Endothelial cell of umbilical vein (primary cell): ENCODE measurements around the gene SLC4A4. TPM values are rescaled to one million over a fixed set of nuclear protein-coding genes. Genes with fewer than 3 reads are reported as not detected.

Experiments used
- BruUV-seq: library from RNA; stranded (reverse); fragments of 400-500 nt; replicated peaks from 2 replicates; lab custom pipeline; 2021; lab: Mats Ljungman, UMichigan
- CTCF ChIA-PET: fragments of 300-600, 350-600 bp; sonication (Branson Sonifier 250); formaldehyde crosslinking; loops from one replicate; lab custom pipeline; 2021; ENCODE audit warnings: antibody characterized with exemption, inconsistent platforms; lab: Charles Lee
- POLR2A ChIA-PET: fragments of 300-600, 350-600 bp; sonication (Branson Sonifier 250); formaldehyde crosslinking; loops from one replicate; lab custom pipeline; 2021; ENCODE audit warnings: antibody characterized with exemption, inconsistent platforms; lab: Charles Lee
- DNase-seq: peaks from one replicate; pipeline ENCODE4 v3.0.0-alpha.2; 2011; ENCODE audit warnings: low read depth, low spot score
- FAIRE-seq: peaks from 2 replicates; lab custom pipeline; 2011; peaks lifted over from hg19 to GRCh38; lab: Jason Lieb, UNC
- H2AFZ ChIP-seq: 2 replicates; pipeline ENCODE4 v1.6.0; 2012; ENCODE audit warnings: low read depth, low read length, control low read depth, inconsistent platforms
- H3K27ac ChIP-seq: 2 replicates; pipeline ENCODE4 v1.5.1; 2011; ENCODE audit warnings: low read depth, mild to moderate bottlenecking, control low read depth, low read length, moderate library complexity; ENCODE audit not compliant: insufficient read depth
- H3K27me3 ChIP-seq, 2 experiments: 2 replicates each; pipeline versions ENCODE4 v1.6.0 to v1.6.1; 2011; ENCODE audit warnings: low read length in 2 of 2, mixed read lengths in 1 of 2; ENCODE audit not compliant: control insufficient read depth in 2 of 2, insufficient read depth in 2 of 2
- H3K36me3 ChIP-seq, 2 experiments: 2 replicates in 1 of 2; 3 replicates in 1 of 2; pipeline ENCODE4 v1.5.1; 2011; ENCODE audit warnings: low read length in 2 of 2, mild to moderate bottlenecking in 1 of 2, moderate library complexity in 1 of 2; ENCODE audit not compliant: control insufficient read depth in 2 of 2, insufficient read depth in 2 of 2; ENCODE audit errors: extremely low read depth in 1 of 2
- H3K4me1 ChIP-seq: 3 replicates; pipeline ENCODE4 v1.5.1; 2011; ENCODE audit warnings: mild to moderate bottlenecking, low read length; ENCODE audit not compliant: control insufficient read depth, insufficient read depth; ENCODE audit errors: extremely low read depth
- H3K4me2 ChIP-seq: 2 replicates; pipeline ENCODE4 v1.6.1; 2011; ENCODE audit warnings: low read length, control low read depth, mixed read lengths; ENCODE audit not compliant: insufficient read depth
- H3K4me3 ChIP-seq, 3 experiments: fragments of 200-600 bp in 1 of 3; sonication (generic), shearing (Covaris generic) in 1 of 3; replicated peaks in 1 of 3; 2 replicates each; pipeline ENCODE4 v1.5.1; 2011 to 2016; ENCODE audit warnings: control low read depth in 3 of 3, low read length in 3 of 3, mild to moderate bottlenecking in 2 of 3, inconsistent platforms in 1 of 3, low read depth in 1 of 3, moderate library complexity in 1 of 3; ENCODE audit not compliant: insufficient read depth in 1 of 3
- H3K79me2 ChIP-seq: 2 replicates; pipeline ENCODE4 v1.6.0; 2012; ENCODE audit warnings: low read length, inconsistent platforms; ENCODE audit not compliant: control insufficient read depth, insufficient read depth
- H3K9ac ChIP-seq: replicated peaks from 2 replicates; pipeline ENCODE3; 2011; ENCODE audit warnings: low read length, control low read depth; ENCODE audit not compliant: insufficient read depth; ENCODE audit errors: extremely low read depth
- H3K9me1 ChIP-seq: replicated peaks from 3 replicates; pipeline ENCODE4 v1.6.0; 2011; ENCODE audit warnings: mild to moderate bottlenecking, low read length; ENCODE audit not compliant: control insufficient read depth, insufficient read depth; ENCODE audit errors: extremely low read depth
- H3K9me3 ChIP-seq: replicated peaks from 2 replicates; pipeline ENCODE4 v1.5.1; 2012; ENCODE audit warnings: low read length, inconsistent platforms; ENCODE audit not compliant: control insufficient read depth, insufficient read depth
- H4K20me1 ChIP-seq: replicated peaks from 2 replicates; pipeline ENCODE3; 2011; ENCODE audit warnings: mild to moderate bottlenecking, low read length; ENCODE audit not compliant: control insufficient read depth, insufficient read depth; ENCODE audit errors: extremely low read depth
- EZH2 ChIP-seq: IDR thresholded peaks from 2 replicates; pipeline ENCODE4 v1.6.1; 2012; ENCODE audit warnings: borderline replicate concordance, low read depth, mild to moderate bottlenecking, moderate library complexity, low read length, inconsistent platforms; ENCODE audit not compliant: severe bottlenecking
- FOS ChIP-seq: IDR thresholded peaks from 2 replicates; pipeline ENCODE4 v1.6.1; 2011; ENCODE audit warnings: mild to moderate bottlenecking, low read length, moderate library complexity, borderline replicate concordance; ENCODE audit not compliant: insufficient read depth
- GATA2 ChIP-seq: IDR thresholded peaks from 2 replicates; pipeline ENCODE4 v1.7.0; 2011; ENCODE audit warnings: low read depth, mild to moderate bottlenecking, moderate library complexity, mixed read lengths, low read length; ENCODE audit not compliant: insufficient read length, insufficient read depth
- JUN ChIP-seq: IDR thresholded peaks from 2 replicates; pipeline ENCODE4 v1.6.1; 2011; ENCODE audit warnings: borderline replicate concordance, low read depth; ENCODE audit not compliant: insufficient read length, insufficient read depth
- MYC ChIP-seq: IDR thresholded peaks from one replicate; pipeline ENCODE4 v1.6.1; 2011; ENCODE audit warnings: mild to moderate bottlenecking, low read depth, low read length
- POLR2A ChIP-seq: IDR thresholded peaks from 2 replicates; pipeline ENCODE4 v1.6.1; 2012; ENCODE audit warnings: low read depth, mild to moderate bottlenecking, control low read depth, low read length
- POLR2AphosphoS5 ChIP-seq: IDR thresholded peaks from 2 replicates; pipeline ENCODE4 v1.6.1; 2012; ENCODE audit warnings: low read depth, mild to moderate bottlenecking, control low read depth, low read length, moderate library complexity; ENCODE audit not compliant: insufficient read depth
- dilution Hi-C: fragments of 300-500 bp; cut with MboI; formaldehyde crosslinking; loops from one replicate; pipeline ENCODE4 v1.15.0; 2019; ENCODE audit warnings: low sequenced_read_pairs; ENCODE audit not compliant: extremely low pct_ligation_motif_present
- intact Hi-C: fragments of 100-400 bp; cut with micrococcal nuclease; formaldehyde crosslinking; loops from one replicate; pipeline ENCODE4 v1.10.0; 2022
- polyA plus RNA-seq, 4 experiments: library from polyadenylated mRNA; depleted of rRNA in 3 of 4; stranded (reverse) in 3 of 4; unstranded in 1 of 4; fragments of >200 nt; gene quantifications; 2 replicates each; pipeline versions ENCODE4 v1.2.1 to v1.2.3, GENCODE V29; 2011 to 2012; ENCODE audit warnings: missing spikeins in 1 of 4
- total RNA-seq: library from RNA; stranded (reverse); gene quantifications from 2 replicates; pipeline ENCODE4 v1.2.3, GENCODE V29; 2021
- TF ChIP-seq, protein P1 (sequence below), 2 donors: IDR thresholded peaks; 1 replicate in 1 of 2; 2 replicates in 1 of 2; pipeline ENCODE4 v1.5.1; 2011; ENCODE audit warnings: low read length in 2 of 2, mild to moderate bottlenecking in 2 of 2, moderate library complexity in 2 of 2, control low read depth in 1 of 2, inconsistent platforms in 1 of 2, low read depth in 1 of 2; ENCODE audit not compliant: insufficient read depth in 1 of 2; ENCODE audit errors: extremely low read depth in 1 of 2
- TF ChIP-seq, protein P2 (sequence below): IDR thresholded peaks from 2 replicates; pipeline ENCODE4 v1.6.1; 2011; ENCODE audit not compliant: insufficient read depth, insufficient read length

The SLC4A4 gene
- total and polyA plus RNA-seq, 2 donors (not counting 3 experiments of a cell fraction or from before 2014, with no cell fraction given), result not detected

DNA sequence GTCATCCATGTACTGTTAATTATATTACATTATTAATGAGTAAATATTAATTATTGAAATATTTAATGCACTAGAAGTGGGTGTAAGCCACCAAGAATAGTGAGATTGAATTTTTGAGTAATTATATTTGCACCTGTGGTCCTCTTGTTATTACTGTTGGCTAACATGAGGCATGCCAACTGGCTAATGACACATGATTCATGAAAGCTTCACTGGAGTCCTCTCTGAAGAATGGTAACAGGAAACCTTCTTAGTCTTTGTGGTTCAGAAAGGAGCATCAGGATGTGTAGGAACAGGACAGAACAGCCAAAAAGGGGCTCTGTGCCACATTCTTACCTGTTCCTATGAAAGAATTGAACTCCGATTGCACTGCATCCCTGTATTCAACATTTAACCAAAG lies 65.2 kb downstream of the SLC4A4 start:
- TF ChIP-seq, protein P1, sequence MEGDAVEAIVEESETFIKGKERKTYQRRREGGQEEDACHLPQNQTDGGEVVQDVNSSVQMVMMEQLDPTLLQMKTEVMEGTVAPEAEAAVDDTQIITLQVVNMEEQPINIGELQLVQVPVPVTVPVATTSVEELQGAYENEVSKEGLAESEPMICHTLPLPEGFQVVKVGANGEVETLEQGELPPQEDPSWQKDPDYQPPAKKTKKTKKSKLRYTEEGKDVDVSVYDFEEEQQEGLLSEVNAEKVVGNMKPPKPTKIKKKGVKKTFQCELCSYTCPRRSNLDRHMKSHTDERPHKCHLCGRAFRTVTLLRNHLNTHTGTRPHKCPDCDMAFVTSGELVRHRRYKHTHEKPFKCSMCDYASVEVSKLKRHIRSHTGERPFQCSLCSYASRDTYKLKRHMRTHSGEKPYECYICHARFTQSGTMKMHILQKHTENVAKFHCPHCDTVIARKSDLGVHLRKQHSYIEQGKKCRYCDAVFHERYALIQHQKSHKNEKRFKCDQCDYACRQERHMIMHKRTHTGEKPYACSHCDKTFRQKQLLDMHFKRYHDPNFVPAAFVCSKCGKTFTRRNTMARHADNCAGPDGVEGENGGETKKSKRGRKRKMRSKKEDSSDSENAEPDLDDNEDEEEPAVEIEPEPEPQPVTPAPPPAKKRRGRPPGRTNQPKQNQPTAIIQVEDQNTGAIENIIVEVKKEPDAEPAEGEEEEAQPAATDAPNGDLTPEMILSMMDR (IDR thresholded peaks at IDR 0.05; ENCODE audit: extremely low read depth in 1 of 2, insufficient read depth in 1 of 2, low read depth in 1 of 2, low read length in 2 of 2), result no peak
- TF ChIP-seq GATA2 (no peak), MYC (no peak), EZH2 (no peak), POLR2AphosphoS5 (no peak), FOS (no peak), POLR2A (no peak), JUN (no peak)
- TF ChIP-seq, protein P2, sequence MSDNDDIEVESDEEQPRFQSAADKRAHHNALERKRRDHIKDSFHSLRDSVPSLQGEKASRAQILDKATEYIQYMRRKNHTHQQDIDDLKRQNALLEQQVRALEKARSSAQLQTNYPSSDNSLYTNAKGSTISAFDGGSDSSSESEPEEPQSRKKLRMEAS, result no peak
- Histone ChIP-seq H3K9me3 (no peaks in the 10 kb centered on the region), H3K36me3 (no peaks in the 10 kb centered on the region), H3K4me1 (no peaks in the 10 kb centered on the region), H3K27ac (no peak overlapping the region), H3K4me2 (no peak overlapping the region), H3K9me1 (no peaks in the 10 kb centered on the region), H3K9ac (no peak overlapping the region), H3K79me2 (no peaks in the 10 kb centered on the region), H2AFZ (no peak overlapping the region), H4K20me1 (no peaks in the 10 kb centered on the region), H3K27me3 (no peaks in the 10 kb centered on the region), H3K4me3 (no peak overlapping the region)
- FAIRE-seq (no peak), DNase-seq (no peak)
- intact Hi-C loops (no loop called here), dilution Hi-C loops (no loop called here)
- ChIA-PET CTCF (interaction anchor here (0.5 kb wide), 1 partner anchor 1967 kb away, joined by 3 read pairs; no protein-coding TSS in a partner anchor), POLR2A (no interaction called here)
- no TSS peak for BruUV-seq
